DMS153 (cell line): ENCODE measurements around the gene TAF11L10.
"Not testable (repeated sequence)": the region's sequence is repeated elsewhere in the genome, so short reads cannot be mapped to it uniquely, and the experiment has no call there.

ENCODE experiments used
- DNase-seq: peaks from one replicate; lab custom pipeline; 2025; lab: John Stamatoyannopoulos, UW

Gene TAF11L10

DNA sequence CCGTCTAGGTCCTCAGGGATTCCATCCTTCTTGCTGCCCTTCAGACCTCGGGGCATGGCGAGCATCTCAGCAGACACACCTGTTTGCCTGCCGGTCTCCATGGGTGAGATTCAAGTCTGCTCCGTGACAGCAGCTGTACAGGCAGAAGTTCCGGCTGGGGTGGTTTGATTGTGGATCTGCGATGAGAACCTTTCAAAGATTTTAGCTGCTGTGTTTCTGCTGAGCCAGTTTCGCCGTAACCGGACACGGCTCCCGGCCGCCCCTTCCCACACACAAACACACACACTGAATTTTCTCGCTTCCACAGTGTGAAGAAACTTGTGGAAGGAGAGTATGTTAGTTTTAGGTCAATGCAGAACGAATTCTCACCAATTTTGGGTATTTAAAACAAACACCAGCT lies at the start of gene TAF11L10:
Gene TAF11L10 (minus strand): TSS at position 101 of the 400 bp plus-strand sequence.
- not testable (repeated sequence) for DNase-seq

GRCh38 chr5:17634160-17634559 lies 36.5 kb upstream of the TAF11L10 start, which contains the start of gene TAF11L14:
TAF11L14 (plus strand) TSS chr5:17634460.
- DNase-seq = no peak

DNA sequence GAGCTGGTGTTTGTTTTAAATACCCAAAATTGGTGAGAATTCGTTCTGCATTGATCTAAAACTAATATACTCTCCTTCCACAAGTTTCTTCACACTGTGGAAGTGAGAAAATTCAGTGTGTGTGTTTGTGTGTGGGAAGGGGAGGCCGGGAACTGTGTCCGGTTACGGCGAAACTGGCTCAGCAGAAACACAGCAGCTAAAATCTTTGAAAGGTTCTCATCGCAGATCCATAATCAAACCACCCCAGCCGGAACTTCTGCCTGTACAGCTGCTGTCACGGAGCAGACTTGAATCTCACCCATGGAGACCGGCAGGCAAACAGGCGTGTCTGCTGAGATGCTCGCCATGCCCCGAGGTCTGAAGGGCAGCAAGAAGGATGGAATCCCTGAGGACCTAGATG lies 34.2 kb upstream of the TAF11L10 start, which contains the start of gene TAF11L13:
Gene TAF11L13 (plus strand): TSS at position 301 of the 400 bp plus-strand sequence.
- DNase-seq = not testable (repeated sequence)

GRCh38 chr5:17625686-17626085 lies 28.1 kb upstream of the TAF11L10 start:
- DNase-seq = no peak

GRCh38 chr5:17620627-17621026 lies 23.0 kb upstream of the TAF11L10 start:
- DNase-seq = no peak

DNA sequence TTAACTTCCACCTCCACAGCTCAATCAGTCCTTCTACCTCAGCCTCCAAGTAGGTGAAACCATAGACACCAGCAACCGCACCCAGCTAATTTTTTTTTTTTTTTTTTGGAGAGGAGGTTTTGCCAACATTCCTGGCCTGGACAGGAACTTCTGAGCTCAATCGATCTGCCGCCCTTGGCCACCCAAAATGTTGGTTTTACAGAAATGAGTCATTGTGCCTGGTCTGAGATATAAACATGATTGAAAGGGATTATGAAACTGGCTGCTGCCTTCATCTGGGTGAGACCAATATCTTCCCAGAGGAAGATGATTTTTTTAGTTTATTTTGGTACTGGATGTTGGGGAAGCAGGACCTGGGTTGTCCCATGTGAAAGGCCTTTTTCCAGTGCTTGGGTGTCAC lies 21.7 kb upstream of the TAF11L10 start:
- no peak for DNase-seq

DNA sequence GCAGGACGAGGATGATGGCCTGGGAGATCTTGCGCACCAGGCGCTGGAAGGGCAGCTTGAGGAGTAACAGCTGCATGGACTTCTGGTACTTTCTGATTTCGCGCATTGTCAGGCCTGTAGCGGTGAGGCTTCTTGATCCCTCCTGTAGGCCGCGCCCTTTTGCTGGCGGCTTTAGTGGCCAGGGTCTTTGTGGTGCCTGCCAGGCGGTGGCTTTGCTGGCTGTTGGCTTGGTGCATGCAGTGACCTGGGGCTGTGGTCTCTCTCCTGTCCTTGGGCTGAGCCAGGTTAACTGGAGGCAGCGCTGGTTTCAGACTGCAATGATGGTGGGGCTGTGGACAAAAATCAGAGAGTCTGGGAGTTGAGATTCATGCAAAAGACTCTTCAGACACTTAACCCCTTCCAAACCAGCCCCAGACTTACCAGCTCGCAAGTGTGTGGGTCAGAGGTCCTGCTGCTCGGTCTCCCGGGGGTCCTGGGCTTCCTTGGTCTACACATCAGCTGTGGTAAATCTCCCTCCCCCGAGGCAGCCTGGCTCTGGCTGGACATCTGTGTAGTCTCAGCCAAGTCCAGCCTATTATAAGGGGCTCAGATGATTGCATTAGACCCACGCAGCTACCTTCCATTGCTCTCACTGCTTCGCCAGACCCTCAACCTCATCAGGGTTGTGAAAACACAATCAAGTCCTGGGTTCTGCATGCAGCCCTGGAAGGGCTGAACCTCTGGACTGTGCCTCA lies 17.4 kb upstream of the TAF11L10 start:
- no peak for DNase-seq

DNA sequence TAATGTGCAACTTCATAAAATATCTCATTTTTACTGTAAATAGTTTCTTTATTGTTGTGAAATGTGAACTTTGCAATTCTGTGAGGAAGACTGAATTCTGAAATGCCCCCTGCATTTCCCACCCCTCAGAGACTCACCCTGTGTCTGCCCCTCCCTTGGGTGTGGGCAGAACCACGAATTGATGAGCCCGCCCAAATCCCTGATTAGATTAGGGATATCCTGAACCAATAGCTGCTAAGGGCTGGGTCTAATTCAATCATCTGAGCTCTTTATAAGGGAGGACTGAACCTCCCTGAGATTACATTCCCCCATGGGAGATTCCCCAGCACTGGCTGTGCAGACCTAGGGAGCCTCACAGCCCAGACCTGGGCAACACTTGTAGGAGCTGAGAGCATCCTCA lies 12.5 kb upstream of the TAF11L10 start, which contains the start of gene TAF11L12:
Gene TAF11L12 (plus strand): TSS at position 301 of the 400 bp plus-strand sequence.
- DNase-seq = not testable (repeated sequence)

GRCh38 chr5:17607461-17607860 lies 9.8 kb upstream of the TAF11L10 start:
- not testable (repeated sequence) for DNase-seq

DNA sequence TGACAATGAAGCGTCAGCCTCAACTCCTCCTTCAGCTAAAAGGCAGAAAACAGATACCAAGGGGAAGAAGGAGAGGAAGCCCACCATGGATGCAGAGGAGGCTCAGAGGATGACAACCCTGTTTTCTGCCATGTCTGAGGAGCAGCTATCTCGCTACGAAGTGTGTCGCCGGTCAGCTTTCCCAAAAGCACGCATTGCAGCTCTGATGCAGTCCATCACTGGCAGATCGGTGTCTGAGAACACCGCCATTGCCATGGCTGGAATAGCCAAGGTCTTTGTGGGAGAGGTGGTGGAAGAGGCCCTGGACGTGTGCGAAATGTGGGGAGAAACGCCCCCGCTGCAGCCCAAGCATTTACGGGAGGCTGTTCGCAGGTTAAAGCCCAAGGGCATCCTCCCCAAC lies 7.3 kb upstream of the TAF11L10 start:
- no peak for DNase-seq

- not testable (repeated sequence) for DNase-seq
Measured at GRCh38 chr5:17603880-17604279, 6.3 kb upstream of the TAF11L10 start, which contains the start of gene TAF11L11. TAF11L11 (plus strand) TSS chr5:17604183.

- DNase-seq = not testable (repeated sequence)
Measured at GRCh38 chr5:17594255-17594654, 3.4 kb downstream of the TAF11L10 start, which contains the start of gene TAF11L9. TAF11L9 (minus strand) TSS chr5:17594394.

GRCh38 chr5:17590860-17591259 lies 6.8 kb downstream of the TAF11L10 start, which contains the start of gene TAF11L8:
TAF11L8 (minus strand) TSS chr5:17590960.
- not testable (repeated sequence) for DNase-seq

- not testable (repeated sequence) for DNase-seq
Measured at GRCh38 chr5:17585658-17586057, 12.0 kb downstream of the TAF11L10 start, which contains the start of gene TAF11L7. TAF11L7 (minus strand) TSS chr5:17585758.
